Liver (tissue), 9 donors: ENCODE measurements around the gene DDB1. TPM values are rescaled to one million over a fixed set of nuclear protein-coding genes. Genes with fewer than 3 reads are reported as not detected.

Experiments
- DNase-seq: peaks from one replicate; pipeline ENCODE4 v3.0.0-alpha.2; 2017; ENCODE audit warnings: low spot score
- H3K27ac ChIP-seq, 2 donors: one replicate each; pipeline ENCODE4 v1.7.0; 2013; ENCODE audit warnings: inconsistent platforms in 2 of 2, low read length in 2 of 2, control low read depth in 1 of 2, low read depth in 1 of 2, mild to moderate bottlenecking in 1 of 2
- H3K27me3 ChIP-seq, 4 donors: one replicate each; pipeline versions ENCODE4 v1.6.1 to v1.7.0; 2013; ENCODE audit warnings: low read length in 3 of 4, inconsistent platforms in 1 of 4, mild to moderate bottlenecking in 1 of 4, moderate library complexity in 1 of 4; ENCODE audit not compliant: control insufficient read depth in 4 of 4, insufficient read depth in 4 of 4
- H3K36me3 ChIP-seq, 4 donors: one replicate each; pipeline versions ENCODE4 v1.6.1 to v1.7.0; 2013; ENCODE audit warnings: low read length in 3 of 4, mild to moderate bottlenecking in 3 of 4, low read depth in 1 of 4, moderate library complexity in 1 of 4; ENCODE audit not compliant: control insufficient read depth in 4 of 4, insufficient read depth in 3 of 4
- H3K4me1 ChIP-seq, 4 donors: one replicate each; pipeline versions ENCODE4 v1.6.1 to v1.7.0; 2013; ENCODE audit warnings: low read length in 3 of 4, mild to moderate bottlenecking in 3 of 4, moderate library complexity in 1 of 4; ENCODE audit not compliant: control insufficient read depth in 4 of 4, insufficient read depth in 4 of 4
- H3K4me3 ChIP-seq, 3 donors: one replicate each; pipeline versions ENCODE4 v1.6.1 to v1.7.0; 2013; ENCODE audit warnings: low read length in 3 of 3, control low read depth in 1 of 3, low read depth in 1 of 3, mild to moderate bottlenecking in 1 of 3
- H3K9ac ChIP-seq, 2 donors: one replicate each; pipeline ENCODE4 v1.7.0; 2013; ENCODE audit warnings: low read length in 2 of 2, mild to moderate bottlenecking in 2 of 2, moderate library complexity in 2 of 2, control low read depth in 1 of 2, low read depth in 1 of 2
- H3K9me3 ChIP-seq, 4 donors: one replicate each; pipeline versions ENCODE4 v1.6.1 to v1.7.0; 2013; ENCODE audit warnings: low read length in 3 of 4; ENCODE audit not compliant: control insufficient read depth in 4 of 4
- ATF3 ChIP-seq: IDR thresholded peaks from 2 replicates; pipeline ENCODE4 v1.6.1; 2016; ENCODE audit warnings: antibody characterized with exemption
- CTCF ChIP-seq: fragments of 150-350 bp; IDR thresholded peaks from 2 replicates; pipeline ENCODE4 v1.5.1; 2017; ENCODE audit warnings: improper control_type of control experiment, low read depth, low read length; ENCODE audit not compliant: missing input control
- EGR1 ChIP-seq, 2 donors: IDR thresholded peaks; 2 replicates each; pipeline ENCODE4 v1.6.1; 2016 to 2018; ENCODE audit warnings: antibody characterized with exemption in 2 of 2, low read depth in 2 of 2
- FOXA1 ChIP-seq: IDR thresholded peaks from 2 replicates; pipeline ENCODE4 v1.6.1; 2016; ENCODE audit warnings: antibody characterized with exemption
- FOXA2 ChIP-seq: IDR thresholded peaks from 2 replicates; pipeline ENCODE4 v1.6.1; 2016; ENCODE audit warnings: antibody characterized with exemption
- GABPA ChIP-seq, 2 donors: IDR thresholded peaks in 1 of 2; conservative IDR thresholded peaks in 1 of 2; 2 replicates each; pipeline ENCODE4 v1.6.1; 2016; ENCODE audit warnings: antibody characterized with exemption in 2 of 2, mild to moderate bottlenecking in 1 of 2, moderate library complexity in 1 of 2
- HNF4A ChIP-seq, 2 donors: conservative IDR thresholded peaks; 2 replicates each; pipeline ENCODE4 v1.6.1; 2016; ENCODE audit warnings: antibody characterized with exemption in 2 of 2, mild to moderate bottlenecking in 2 of 2
- HNF4G ChIP-seq: IDR thresholded peaks from 2 replicates; pipeline ENCODE4 v1.6.1; 2016; ENCODE audit warnings: antibody characterized with exemption
- JUND ChIP-seq, 2 donors: IDR thresholded peaks; 2 replicates each; pipeline ENCODE4 v1.6.1; 2016; ENCODE audit warnings: antibody characterized with exemption in 2 of 2
- MAX ChIP-seq: IDR thresholded peaks from 2 replicates; pipeline ENCODE4 v1.6.1; 2016; ENCODE audit warnings: antibody characterized with exemption
- NR2F2 ChIP-seq: IDR thresholded peaks from 2 replicates; pipeline ENCODE4 v1.6.1; 2016; ENCODE audit warnings: antibody characterized with exemption
- RAD21 ChIP-seq, 2 donors: IDR thresholded peaks; 2 replicates each; pipeline ENCODE4 v1.6.1; 2016; ENCODE audit warnings: antibody characterized with exemption in 2 of 2, mild to moderate bottlenecking in 2 of 2
- REST ChIP-seq: IDR thresholded peaks from 2 replicates; pipeline ENCODE4 v1.6.1; 2016; ENCODE audit warnings: antibody characterized with exemption, mild to moderate bottlenecking
- RXRA ChIP-seq, 2 donors: IDR thresholded peaks; 2 replicates each; pipeline ENCODE4 v1.6.1; 2017 to 2018; ENCODE audit warnings: antibody characterized with exemption in 2 of 2, mild to moderate bottlenecking in 1 of 2
- SP1 ChIP-seq: IDR thresholded peaks from 2 replicates; pipeline ENCODE4 v1.6.1; 2018; ENCODE audit warnings: antibody characterized with exemption, mild to moderate bottlenecking
- TAF1 ChIP-seq: conservative IDR thresholded peaks from 2 replicates; pipeline ENCODE4 v1.6.1; 2016; ENCODE audit warnings: antibody characterized with exemption, mild to moderate bottlenecking
- YY1 ChIP-seq: IDR thresholded peaks from 2 replicates; pipeline ENCODE4 v1.6.1; 2016; ENCODE audit warnings: antibody characterized with exemption, mild to moderate bottlenecking
- ZBTB33 ChIP-seq: IDR thresholded peaks from 2 replicates; pipeline ENCODE4 v1.6.1; 2016; ENCODE audit warnings: antibody characterized with exemption
- WGBS: extraction: QIAGEN DNeasy Blood & Tissue Kit; methylation state at CpG from one replicate; pipeline ENCODE4 v1.1.7; 2013; 5-methylcytosine and 5-hydroxymethylcytosine counted together
- polyA plus RNA-seq, 2 donors: library from polyadenylated mRNA; stranded (reverse) in 1 of 2; unstranded in 1 of 2; fragments of 200-250 nt in 1 of 2; fragments of >200 nt in 1 of 2; fragmentation: Nextera tagmentation in 1 of 2; extraction: Ambion mirVana in 1 of 2; gene quantifications; one replicate each; pipeline versions ENCODE4 v1.2.1 to v1.2.3, GENCODE V29; 2013 to 2015
- total RNA-seq, 2 donors: library from RNA; depleted of rRNA; stranded (reverse); fragments of >200 nt; gene quantifications; one replicate each; pipeline ENCODE4 v1.2.3, GENCODE V29; 2014
- donor health status: healthy.
- donor health status: healthy.
- donor health status: healthy.
- donor health status: healthy.
- donor health status: healthy.

The DDB1 gene
- total RNA-seq (100 to 1,000 TPM; 108 to 146 TPM), polyA plus RNA-seq (10 to 100 TPM; 37.5 to 70.2 TPM)

GRCh38 chr11:61332797-61333549, at the start of gene DDB1, which contains the start of gene TKFC:
DDB1 (minus strand) TSS chr11:61333105; CDS start chr11:61332968, 137 bp downstream.
TKFC (plus strand) TSS chr11:61333228; CDS start chr11:61334729, 1,501 bp downstream.
- Histone ChIP-seq H3K9ac (peak within 1 kb of the TSS; percentile 87 to 90), H3K36me3 (peaks cover 0 to 18% (median 11%) of the 10 kb centered on the region in 4 donors), H3K4me1 (peaks cover 3 to 47% (median 37%) of the 10 kb centered on the region in 4 donors), H3K9me3 (no peaks in the 10 kb centered on the region), H3K4me3 (peak within 1 kb of the TSS; percentile 81 to 93 (median 88)), H3K27ac (peak within 1 kb of the TSS; percentile 83 to 94), H3K27me3 (no peaks in the 10 kb centered on the region)
- peak; percentile 94 for DNase-seq
- TF ChIP-seq EGR1 (IDR thresholded peaks at IDR 0.05; ENCODE audit: low read depth in 2 of 2) (no peak), MAX (peak; percentile 52), RAD21 (IDR thresholded peaks at IDR 0.05) (peak; percentile 27 to 38), RXRA (IDR thresholded peaks at IDR 0.05) (peak; percentile 35 to 55), SP1 (no peak), NR2F2 (no peak), ZBTB33 (no peak), REST (peak; percentile 42), YY1 (peak; percentile 67), TAF1 (no peak), FOXA1 (no peak), HNF4A (conservative IDR thresholded peaks at IDR 0.05) (peak in 1 of 2 donors; percentile 19), HNF4G (no peak), FOXA2 (no peak), GABPA (IDR thresholded peaks at IDR 0.05 in 1 of 2, conservative IDR thresholded peaks at IDR 0.05 in 1 of 2) (peak in 1 of 2 donors; percentile 84), CTCF (no peak), JUND (IDR thresholded peaks at IDR 0.05) (no peak), ATF3 (no peak)
- WGBS, result under 1% methylated on average over 81 of the region's 81 CpGs
